OCI-LY3 (cell line): ENCODE data around the gene KLHDC7A.

Source experiments
- EZH2phosphoT487 ChIP-seq: fragments of 200-600 bp; shearing (Covaris generic); IDR thresholded peaks from 2 replicates; pipeline ENCODE4 v1.6.1; 2018; ENCODE audit warnings: antibody characterized with exemption, mixed run types, low read depth
- TF ChIP-seq, protein P1 (sequence below): fragments of 200-600, 300-600 bp; sonication (generic); IDR thresholded peaks from 2 replicates; pipeline ENCODE4 v1.5.1; 2014; ENCODE audit warnings: antibody characterized with exemption, low read length, low read depth

DNA sequence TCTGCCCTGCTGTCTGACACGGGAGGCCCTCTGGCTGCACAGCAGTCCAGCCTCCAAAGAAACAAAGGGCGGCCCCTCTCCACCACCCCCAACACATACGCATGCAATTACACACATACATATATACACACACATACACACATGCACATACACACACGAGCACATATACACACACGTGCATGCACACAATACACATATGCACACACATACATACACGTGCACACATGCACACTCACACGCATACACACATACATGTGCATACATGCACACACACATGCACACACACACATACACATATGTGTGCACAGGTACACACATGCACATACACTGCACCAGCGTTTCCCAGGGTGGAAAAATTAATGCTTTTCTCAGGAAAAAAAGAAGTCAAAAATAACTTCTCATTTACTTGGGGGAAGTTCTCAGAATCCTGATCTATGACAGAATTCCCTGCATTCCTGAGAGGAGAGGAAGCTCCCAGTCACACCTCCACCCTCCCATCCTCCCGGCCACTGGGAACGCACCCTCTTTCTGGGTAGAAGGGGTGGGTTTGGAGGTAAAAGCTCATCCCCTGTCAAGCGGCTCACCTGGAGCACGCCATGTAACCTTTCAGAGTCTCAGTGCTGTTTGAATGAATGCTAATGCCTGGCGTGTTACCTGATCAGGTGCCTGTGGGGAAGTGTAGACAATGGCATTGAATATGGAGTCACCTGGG lies 33.1 kb upstream of the KLHDC7A start:
- TF ChIP-seq, protein P1, sequence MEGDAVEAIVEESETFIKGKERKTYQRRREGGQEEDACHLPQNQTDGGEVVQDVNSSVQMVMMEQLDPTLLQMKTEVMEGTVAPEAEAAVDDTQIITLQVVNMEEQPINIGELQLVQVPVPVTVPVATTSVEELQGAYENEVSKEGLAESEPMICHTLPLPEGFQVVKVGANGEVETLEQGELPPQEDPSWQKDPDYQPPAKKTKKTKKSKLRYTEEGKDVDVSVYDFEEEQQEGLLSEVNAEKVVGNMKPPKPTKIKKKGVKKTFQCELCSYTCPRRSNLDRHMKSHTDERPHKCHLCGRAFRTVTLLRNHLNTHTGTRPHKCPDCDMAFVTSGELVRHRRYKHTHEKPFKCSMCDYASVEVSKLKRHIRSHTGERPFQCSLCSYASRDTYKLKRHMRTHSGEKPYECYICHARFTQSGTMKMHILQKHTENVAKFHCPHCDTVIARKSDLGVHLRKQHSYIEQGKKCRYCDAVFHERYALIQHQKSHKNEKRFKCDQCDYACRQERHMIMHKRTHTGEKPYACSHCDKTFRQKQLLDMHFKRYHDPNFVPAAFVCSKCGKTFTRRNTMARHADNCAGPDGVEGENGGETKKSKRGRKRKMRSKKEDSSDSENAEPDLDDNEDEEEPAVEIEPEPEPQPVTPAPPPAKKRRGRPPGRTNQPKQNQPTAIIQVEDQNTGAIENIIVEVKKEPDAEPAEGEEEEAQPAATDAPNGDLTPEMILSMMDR: no peak
- no peak for TF ChIP-seq EZH2phosphoT487
